ENCODE measurements around the gene AUTS2.

GRCh38 chr7:69864822-69865221 lies 266.5 kb downstream of the AUTS2 start:
- TF ChIP-seq IRF4 (IDR thresholded peaks at IDR 0.05; ENCODE audit: low read depth, low read length): peak; percentile 59; the same call in 1 of the 2 replicates
- no peak for TF ChIP-seq POLR2AphosphoS5 (IDR thresholded peaks at IDR 0.05; ENCODE audit: low read length)
- TF ChIP-seq SREBF2 (IDR thresholded peaks at IDR 0.05; ENCODE audit: low read length): no peak

All from GM12878 (cell line).